GM19468 (cell line): Measurements from ENCODE around the gene DHX30.

ENCODE experiments used
- ATAC-seq: cut with Tn5 transposase; IDR thresholded peaks from one replicate; pipeline ENCODE4 v1.9.1; 2021; ENCODE audit warnings: mild to moderate bottlenecking, moderate library complexity, moderate number of reproducible peaks; ENCODE audit not compliant: unreplicated experiment; ENCODE audit errors: extremely low read depth

The DHX30 gene

GRCh38 chr3:47851888-47852603 lies 49.1 kb downstream of the DHX30 start:
- ATAC-seq: no peak

- ATAC-seq: no peak
Observed at GRCh38 chr3:47852604-47853602, 50.0 kb downstream of the DHX30 start.

GRCh38 chr3:47854267-47854666 lies 51.3 kb downstream of the DHX30 start:
- ATAC-seq: no peak

- ATAC-seq: no peak
Observed at GRCh38 chr3:47854720-47855455, 52.0 kb downstream of the DHX30 start.

- ATAC-seq: no peak
Observed at GRCh38 chr3:47855461-47856383, 52.8 kb downstream of the DHX30 start.

- ATAC-seq: no peak
Observed at GRCh38 chr3:47856669-47857068, 53.7 kb downstream of the DHX30 start.

GRCh38 chr3:47857151-47857550 lies 54.2 kb downstream of the DHX30 start:
- ATAC-seq: no peak

GRCh38 chr3:47859956-47860605 lies 57.1 kb downstream of the DHX30 start:
- ATAC-seq: no peak

- ATAC-seq: no peak
Observed at GRCh38 chr3:47863391-47864128, 60.6 kb downstream of the DHX30 start.

- ATAC-seq: no peak
Observed at GRCh38 chr3:47865192-47865591, 62.3 kb downstream of the DHX30 start.

GRCh38 chr3:47867451-47868044 lies 64.6 kb downstream of the DHX30 start:
- ATAC-seq: no peak

- no peak for ATAC-seq
Observed at GRCh38 chr3:47868306-47868705, 65.4 kb downstream of the DHX30 start.

GRCh38 chr3:47870156-47870555 lies 67.2 kb downstream of the DHX30 start:
- no peak for ATAC-seq

- ATAC-seq: no peak
Observed at GRCh38 chr3:47870702-47871260, 67.8 kb downstream of the DHX30 start.

GRCh38 chr3:47871389-47871788 lies 68.5 kb downstream of the DHX30 start:
- ATAC-seq: no peak

- ATAC-seq: no peak
Observed at GRCh38 chr3:47872916-47873315, 70.0 kb downstream of the DHX30 start.

GRCh38 chr3:47874438-47874837 lies 71.5 kb downstream of the DHX30 start:
- no peak for ATAC-seq

- no peak for ATAC-seq
Observed at GRCh38 chr3:47874913-47875312, 72.0 kb downstream of the DHX30 start.
